Measurements from ENCODE around the gene DEFB114. TPM values are rescaled to one million over a fixed set of nuclear protein-coding genes. Genes with fewer than 3 reads are reported as not detected.

The DEFB114 gene
- total and polyA plus RNA-seq, 7 experiments from 2014 or later: not detected

GRCh38 chr6:49911252-49911651 is 52.7 kb downstream of the DEFB114 start:
- intact Hi-C loops (cut with micrococcal nuclease): no loop called here
- no peak overlapping the region for H3K4me3 ChIP-seq (ENCODE audit: low read length)
- H3K9me3 ChIP-seq (ENCODE audit: control insufficient read depth in 2 of 3, low read length in 3 of 3): no peaks in the 10 kb centered on the region
- ChIA-PET CTCF (no interaction called here), POLR2A (no interaction called here)
- Mint-ChIP-seq H3K4me1 (no peaks in the 10 kb centered on the region), H3K4me3 (no peak overlapping the region), H3K36me3 (no peaks in the 10 kb centered on the region), H3K27me3 (no peaks in the 10 kb centered on the region), H3K27ac (no peak overlapping the region), H3K9me3 (peaks cover 0 to 1% (median 0%) of the 10 kb centered on the region in 11 donors)
- ATAC-seq (no peak), DNase-seq (no peak)
- no peaks in the 10 kb centered on the region for H3K4me1 ChIP-seq (ENCODE audit: control insufficient read depth in 2 of 2, insufficient read depth in 2 of 2, low read length in 2 of 2)
- no peak overlapping the region for H3K27ac ChIP-seq (ENCODE audit: low read depth, low read length)
- H3K36me3 ChIP-seq (ENCODE audit: control insufficient read depth in 2 of 3, insufficient read depth in 3 of 3, low read length in 3 of 3): no peaks in the 10 kb centered on the region
- H3K27me3 ChIP-seq (ENCODE audit: control insufficient read depth in 2 of 2, insufficient read depth in 2 of 2, low read length in 2 of 2): no peaks in the 10 kb centered on the region

Other genes with a start within 250 kb of the DEFB114 start
- gene CRISP3, start 219.8 kb downstream of the DEFB114 start, total RNA-seq: not detected
- not detected for gene CRISP3, start 219.8 kb downstream of the DEFB114 start, polyA plus RNA-seq
- not detected for gene PGK2, start 176.9 kb downstream of the DEFB114 start, total RNA-seq
- not detected for gene PGK2, start 176.9 kb downstream of the DEFB114 start, polyA plus RNA-seq
- gene CRISP1, start 97.6 kb downstream of the DEFB114 start, total RNA-seq: not detected
- not detected for gene CRISP1, start 97.6 kb downstream of the DEFB114 start, polyA plus RNA-seq
- not detected for gene DEFB113, start 5.5 kb upstream of the DEFB114 start, total RNA-seq
- gene DEFB113, start 5.5 kb upstream of the DEFB114 start, polyA plus RNA-seq: not detected
- gene DEFB110, start 57.8 kb upstream of the DEFB114 start, total RNA-seq: not detected
- not detected for gene DEFB110, start 57.8 kb upstream of the DEFB114 start, polyA plus RNA-seq
- gene DEFB112, start 85.8 kb upstream of the DEFB114 start, total RNA-seq: not detected
- gene DEFB112, start 85.8 kb upstream of the DEFB114 start, polyA plus RNA-seq: not detected

All from naive thymus-derived CD4-positive, alpha-beta T cell (primary cell).